Uterus (tissue), 2 donors: ENCODE measurements around the gene PHC3.

Source experiments
- CTCF ChIP-seq, 4 experiments: fragments of 200-600 bp in 2 of 4; fragments of 450-650 bp in 2 of 4; sonication (generic) in 2 of 4; IDR thresholded peaks; one replicate each; pipeline ENCODE4 v1.5.1; 2016 to 2019; ENCODE audit warnings: antibody characterized with exemption in 4 of 4, mild to moderate bottlenecking in 2 of 4, moderate library complexity in 1 of 4
- POLR2A ChIP-seq, 2 donors: fragments of 450-650 bp; IDR thresholded peaks; one replicate each; pipeline ENCODE4 v1.6.1; 2016; ENCODE audit warnings: antibody characterized with exemption in 2 of 2, mild to moderate bottlenecking in 1 of 2, moderate library complexity in 1 of 2

GRCh38 chr3:170098753-170099152 lies 82.8 kb downstream of the PHC3 start:
- TF ChIP-seq CTCF (IDR thresholded peaks at IDR 0.05) (no peak), POLR2A (IDR thresholded peaks at IDR 0.05) (no peak)
